ENCODE results near the gene GJB5.

Gene GJB5

DNA sequence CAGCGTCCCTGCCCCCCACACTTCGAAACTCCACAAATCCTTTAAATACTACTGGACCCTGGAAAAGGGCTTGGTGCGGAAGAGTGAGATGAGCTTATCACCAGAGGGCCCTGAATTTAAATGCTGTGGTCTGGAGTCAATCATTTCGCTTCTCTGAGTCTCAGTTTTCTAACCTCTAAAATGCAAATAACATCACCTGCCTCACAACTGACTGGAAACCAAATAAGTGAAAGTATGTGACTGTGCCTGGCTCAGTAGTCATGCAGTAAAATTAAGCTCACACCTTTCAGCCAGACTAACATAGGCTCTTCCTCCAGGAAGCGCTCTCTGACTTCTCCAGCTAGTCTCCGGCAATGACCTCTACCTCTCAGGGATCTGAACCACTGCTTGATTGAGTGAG lies 42.1 kb downstream of the GJB5 start:
- DNase-seq, result no peak

DNA sequence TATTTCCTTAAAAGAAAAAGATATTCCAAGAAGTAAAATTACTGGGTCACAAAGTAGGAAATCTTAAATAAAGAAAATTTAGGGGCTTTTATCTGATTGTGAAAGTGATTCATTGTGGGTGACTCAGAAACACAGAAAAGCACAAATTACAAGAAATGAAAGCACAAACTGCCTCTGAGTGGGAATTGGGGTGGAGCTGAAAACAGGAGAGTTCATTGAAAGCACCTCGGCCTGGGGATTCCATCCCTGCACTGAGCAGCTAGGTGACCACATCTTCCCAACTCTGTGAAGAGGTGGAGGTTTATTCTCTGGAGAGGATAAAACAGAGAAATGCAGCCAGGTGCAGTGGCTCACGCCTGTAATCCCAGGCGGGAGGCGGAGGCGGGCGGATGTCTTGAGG lies 45.4 kb downstream of the GJB5 start:
- no peak for DNase-seq

DNA sequence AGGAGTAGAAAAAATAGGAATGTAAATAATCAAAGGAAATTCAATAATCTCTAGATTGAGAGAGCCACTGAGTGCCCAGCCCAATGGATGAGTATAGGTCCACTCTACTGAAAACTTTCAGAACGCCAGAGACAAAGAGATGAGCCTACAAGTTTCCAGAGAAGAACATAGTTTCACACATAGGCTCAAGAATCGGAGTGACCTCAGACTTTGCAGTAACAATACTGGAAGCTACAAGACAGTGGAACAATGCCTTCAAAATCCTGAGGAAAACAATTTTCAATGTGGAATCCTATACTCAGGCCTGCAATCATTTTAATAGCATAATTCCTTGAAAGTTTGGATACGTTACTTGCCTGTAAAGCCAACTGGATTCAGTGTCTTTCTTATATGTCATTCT lies 48.9 kb downstream of the GJB5 start:
- DNase-seq, result no peak

DNA sequence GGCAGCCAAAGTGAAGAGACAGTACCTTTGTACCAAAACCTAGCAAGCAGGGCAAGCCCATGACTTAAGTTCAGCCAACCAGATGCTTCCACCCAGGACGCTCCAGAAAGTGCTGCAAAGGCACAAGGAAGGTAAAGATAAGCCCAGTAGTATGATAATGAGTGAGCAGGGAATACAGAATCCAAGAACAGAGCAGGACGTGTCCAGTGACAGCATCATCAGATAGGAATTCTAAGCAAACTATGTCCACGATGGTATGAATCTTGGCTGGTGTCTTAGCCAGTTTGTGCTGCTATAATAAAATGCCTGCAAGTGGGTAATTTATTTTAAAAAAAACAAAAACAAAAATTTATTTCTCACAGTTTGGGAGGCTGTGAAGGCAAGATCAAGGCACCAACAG lies 51.5 kb downstream of the GJB5 start:
- no peak for DNase-seq
